Caco-2 (cell line): ENCODE results near the gene ADCY5. TPM values are rescaled to one million over a fixed set of nuclear protein-coding genes. Genes with fewer than 3 reads are reported as not detected.

Experiments used
- BruUV-seq: library from RNA; stranded (reverse); fragments of 400-500 nt; replicated peaks from 2 replicates; lab custom pipeline; 2021; lab: Mats Ljungman, UMichigan
- CTCF ChIA-PET: fragments of 300-600 bp; sonication (Branson Sonifier 250); formaldehyde crosslinking; loops from one replicate; lab custom pipeline; 2022; ENCODE audit warnings: antibody characterized with exemption; lab: Charles Lee
- POLR2A ChIA-PET: fragments of 300-600 bp; sonication (Branson Sonifier 250); formaldehyde crosslinking; loops from one replicate; lab custom pipeline; 2022; ENCODE audit warnings: antibody characterized with exemption; lab: Charles Lee
- DNase-seq, 2 experiments: peaks; one replicate each; pipeline versions ENCODE4 v3.0.0 to v3.0.0-alpha.2; 2020 to 2022
- H3K27me3 ChIP-seq: replicated peaks from 2 replicates; pipeline ENCODE4 v1.6.0; 2011; ENCODE audit warnings: low read length; ENCODE audit not compliant: control insufficient read depth, insufficient read depth
- H3K36me3 ChIP-seq: 2 replicates; pipeline ENCODE4 v1.5.1; 2011; ENCODE audit warnings: low read length; ENCODE audit not compliant: control insufficient read depth, insufficient read depth
- H3K4me1 ChIP-seq: fragments of 250-450 bp; sonication (Bioruptor Pico); 2 replicates; pipeline ENCODE4 v1.5.1; 2020; ENCODE audit warnings: mild to moderate bottlenecking
- H3K4me3 ChIP-seq: 2 replicates; pipeline ENCODE4 v1.5.1; 2011; ENCODE audit warnings: low read depth, mild to moderate bottlenecking, control low read depth, low read length
- H3K9me3 ChIP-seq: fragments of 250-450 bp; sonication (Bioruptor Pico); 2 replicates; pipeline ENCODE4 v1.5.1; 2020; ENCODE audit warnings: mild to moderate bottlenecking, moderate library complexity
- H3K27ac Mint-ChIP-seq: one replicate; pipeline ENCODE4 v1.8.0; 2022; ENCODE audit warnings: mixed read lengths; ENCODE audit not compliant: unreplicated experiment
- H3K27me3 Mint-ChIP-seq: one replicate; pipeline ENCODE4 v1.8.0; 2022; ENCODE audit warnings: mixed read lengths; ENCODE audit not compliant: insufficient read depth, unreplicated experiment
- H3K36me3 Mint-ChIP-seq: one replicate; pipeline ENCODE4 v1.8.0; 2022; ENCODE audit warnings: mild to moderate bottlenecking, mixed read lengths; ENCODE audit not compliant: insufficient read depth, unreplicated experiment
- H3K4me1 Mint-ChIP-seq: one replicate; pipeline ENCODE4 v1.8.0; 2022; ENCODE audit warnings: low read depth, mixed read lengths; ENCODE audit not compliant: unreplicated experiment
- H3K4me3 Mint-ChIP-seq: one replicate; pipeline ENCODE4 v1.8.0; 2022; ENCODE audit warnings: mild to moderate bottlenecking, moderate library complexity, mixed read lengths; ENCODE audit not compliant: unreplicated experiment
- H3K9me3 Mint-ChIP-seq: one replicate; pipeline ENCODE4 v1.8.0; 2022; ENCODE audit warnings: mixed read lengths; ENCODE audit not compliant: unreplicated experiment
- CTCF ChIP-seq, 2 experiments: fragments of 200-600 bp in 1 of 2; IDR thresholded peaks; 1 replicate in 1 of 2; 2 replicates in 1 of 2; pipeline versions ENCODE4 v1.5.1 to v1.8.0; 2011 to 2022; ENCODE audit warnings: antibody characterized with exemption in 1 of 2, control low read depth in 1 of 2, inconsistent platforms in 1 of 2, low read depth in 1 of 2, low read length in 1 of 2, mild to moderate bottlenecking in 1 of 2, moderate library complexity in 1 of 2; ENCODE audit not compliant: insufficient read depth in 1 of 2, severe bottlenecking in 1 of 2, unreplicated experiment in 1 of 2
- intact Hi-C: fragments of 100-400 bp; cut with micrococcal nuclease; formaldehyde crosslinking; loops from one replicate; pipeline ENCODE4 v1.10.0; 2022; ENCODE audit not compliant: unreplicated experiment
- total RNA-seq: library from RNA; stranded (reverse); gene quantifications from 2 replicates; pipeline ENCODE4 v1.2.3, GENCODE V29; 2022

The ADCY5 gene
- total RNA-seq, 1 experiment from 2014 or later, result 0.91 TPM

- Mint-ChIP-seq H3K27ac (no peak overlapping the region), H3K36me3 (no peaks in the 10 kb centered on the region), H3K4me1 (no peaks in the 10 kb centered on the region), H3K9me3 (no peaks in the 10 kb centered on the region), H3K4me3 (no peak overlapping the region), H3K27me3 (peaks cover 18% of the 10 kb centered on the region)
- no peak for TF ChIP-seq CTCF (IDR thresholded peaks at IDR 0.05; ENCODE audit: insufficient read depth in 1 of 2, low read depth in 1 of 2, low read length in 1 of 2, severe bottlenecking in 1 of 2, unreplicated experiment in 1 of 2)
- no TSS peak for BruUV-seq
- ChIA-PET CTCF (interaction anchor here (0.8 kb wide), 1 partner anchor 13 kb away, joined by 3 read pairs; no protein-coding TSS in a partner anchor), POLR2A (no interaction called here)
- DNase-seq, result no peak
- H3K9me3 ChIP-seq, result no peaks in the 10 kb centered on the region
- no peaks in the 10 kb centered on the region; the same call in none of the 2 replicates for H3K27me3 ChIP-seq
- no peak overlapping the region for H3K4me3 ChIP-seq
- no peaks in the 10 kb centered on the region for H3K4me1 ChIP-seq
- intact Hi-C loops, result no loop called here
- H3K36me3 ChIP-seq, result no peaks in the 10 kb centered on the region
Observed at GRCh38 chr3:123320221-123320620, 128.7 kb downstream of the ADCY5 start.

- BruUV-seq, result no TSS peak
- Histone ChIP-seq H3K36me3 (no peaks in the 10 kb centered on the region), H3K4me3 (no peak overlapping the region), H3K9me3 (no peaks in the 10 kb centered on the region), H3K4me1 (no peaks in the 10 kb centered on the region), H3K27me3 (no peaks in the 10 kb centered on the region; the same call in none of the 2 replicates)
- intact Hi-C loops, result no loop called here
- TF ChIP-seq CTCF (IDR thresholded peaks at IDR 0.05; ENCODE audit: insufficient read depth in 1 of 2, low read depth in 1 of 2, low read length in 1 of 2, severe bottlenecking in 1 of 2, unreplicated experiment in 1 of 2), result no peak
- Mint-ChIP-seq H3K4me1 (no peaks in the 10 kb centered on the region), H3K27ac (no peak overlapping the region), H3K4me3 (no peak overlapping the region), H3K36me3 (no peaks in the 10 kb centered on the region), H3K27me3 (peaks cover 18% of the 10 kb centered on the region), H3K9me3 (no peaks in the 10 kb centered on the region)
- ChIA-PET CTCF (interaction anchor here (0.8 kb wide), 1 partner anchor 12 kb away, joined by 3 read pairs; no protein-coding TSS in a partner anchor), POLR2A (no interaction called here)
- no peak for DNase-seq
Observed at GRCh38 chr3:123319760-123320159, 129.1 kb downstream of the ADCY5 start.

- Mint-ChIP-seq H3K4me3 (no peak overlapping the region), H3K36me3 (no peaks in the 10 kb centered on the region), H3K4me1 (no peaks in the 10 kb centered on the region), H3K9me3 (no peaks in the 10 kb centered on the region), H3K27me3 (peaks cover 18% of the 10 kb centered on the region), H3K27ac (no peak overlapping the region)
- Histone ChIP-seq H3K4me3 (no peak overlapping the region), H3K9me3 (no peaks in the 10 kb centered on the region), H3K36me3 (no peaks in the 10 kb centered on the region), H3K27me3 (no peaks in the 10 kb centered on the region; the same call in none of the 2 replicates), H3K4me1 (no peaks in the 10 kb centered on the region)
- CTCF ChIA-PET, result no interaction called here
- no peak for DNase-seq
- no peak for TF ChIP-seq CTCF (IDR thresholded peaks at IDR 0.05; ENCODE audit: insufficient read depth in 1 of 2, low read depth in 1 of 2, low read length in 1 of 2, severe bottlenecking in 1 of 2, unreplicated experiment in 1 of 2)
- BruUV-seq, result no TSS peak
- intact Hi-C loops, result no loop called here
- POLR2A ChIA-PET, result no interaction called here
Observed at GRCh38 chr3:123318374-123318773, 130.5 kb downstream of the ADCY5 start.
